GM21529 (cell line): ENCODE measurements around the gene TADA3.

Experiments
- ATAC-seq: cut with Tn5 transposase; IDR thresholded peaks from one replicate; pipeline ENCODE4 v1.9.1; 2021; ENCODE audit not compliant: unreplicated experiment

Gene TADA3

DNA sequence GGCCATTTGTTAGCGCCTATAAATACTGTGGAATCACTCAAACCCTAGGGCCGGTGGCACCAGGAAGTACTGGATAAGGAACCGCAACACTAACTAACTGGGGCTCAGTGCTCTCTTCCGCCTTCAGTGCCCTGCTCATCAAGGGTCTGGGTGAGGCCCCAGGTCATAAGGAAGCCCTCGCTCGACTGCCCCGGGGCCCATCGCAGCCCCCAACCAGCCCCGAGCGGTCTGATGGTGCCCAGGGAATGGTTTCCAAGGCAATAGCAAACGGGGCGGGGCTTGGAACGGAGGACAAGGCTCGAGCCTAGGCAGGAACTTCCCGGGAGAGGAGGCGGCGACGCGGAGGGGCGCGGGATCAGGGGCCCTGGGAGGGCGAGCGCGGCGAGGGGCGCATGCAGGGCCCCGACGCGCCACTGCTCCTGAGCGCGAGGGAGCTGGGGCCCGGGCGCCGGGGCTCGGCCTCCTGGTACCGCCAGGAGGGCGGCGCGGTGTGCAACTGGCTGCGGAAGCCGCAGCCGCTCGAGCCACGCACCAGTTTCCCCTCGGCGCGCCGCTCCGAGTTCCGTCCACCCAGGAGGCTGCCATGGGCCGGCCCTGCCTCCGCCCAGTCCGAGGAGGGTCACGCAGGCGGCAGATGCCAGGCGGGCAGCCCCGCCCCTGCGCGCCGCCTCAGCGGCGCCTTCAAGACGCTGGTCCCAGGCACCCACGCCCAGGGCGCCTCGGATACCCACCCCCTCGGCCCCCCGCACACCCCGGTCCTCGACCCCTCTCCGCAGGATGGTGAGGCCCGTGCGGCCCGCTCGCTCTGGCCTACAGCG is 17.6 kb upstream of the TADA3 start, which contains the start of gene TTLL3:
TTLL3 (plus strand) TSS at position 648 of the 818 bp plus-strand sequence. CDS start 400 bp downstream, outside the sequence.
- peak; percentile 65 for ATAC-seq

DNA sequence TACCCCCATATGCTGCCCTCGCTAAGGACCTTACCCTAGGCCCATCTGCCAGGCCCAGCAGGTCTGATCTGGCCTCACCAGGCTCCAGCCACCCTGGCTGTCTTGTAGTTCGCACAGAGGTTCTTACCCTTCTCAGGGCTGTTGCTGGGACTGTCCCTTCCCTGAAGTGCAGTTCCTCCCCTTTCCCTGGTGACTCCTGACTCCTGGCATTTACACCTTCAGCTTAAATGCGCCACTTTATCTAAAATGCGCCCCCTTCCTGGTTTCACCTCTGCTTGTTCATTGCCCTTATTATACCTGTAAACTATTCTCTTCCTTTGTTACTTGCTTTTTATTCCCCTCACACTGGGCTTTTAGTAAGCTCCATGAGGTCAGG is 17.0 kb upstream of the TADA3 start:
- ATAC-seq: peak; percentile 35

DNA sequence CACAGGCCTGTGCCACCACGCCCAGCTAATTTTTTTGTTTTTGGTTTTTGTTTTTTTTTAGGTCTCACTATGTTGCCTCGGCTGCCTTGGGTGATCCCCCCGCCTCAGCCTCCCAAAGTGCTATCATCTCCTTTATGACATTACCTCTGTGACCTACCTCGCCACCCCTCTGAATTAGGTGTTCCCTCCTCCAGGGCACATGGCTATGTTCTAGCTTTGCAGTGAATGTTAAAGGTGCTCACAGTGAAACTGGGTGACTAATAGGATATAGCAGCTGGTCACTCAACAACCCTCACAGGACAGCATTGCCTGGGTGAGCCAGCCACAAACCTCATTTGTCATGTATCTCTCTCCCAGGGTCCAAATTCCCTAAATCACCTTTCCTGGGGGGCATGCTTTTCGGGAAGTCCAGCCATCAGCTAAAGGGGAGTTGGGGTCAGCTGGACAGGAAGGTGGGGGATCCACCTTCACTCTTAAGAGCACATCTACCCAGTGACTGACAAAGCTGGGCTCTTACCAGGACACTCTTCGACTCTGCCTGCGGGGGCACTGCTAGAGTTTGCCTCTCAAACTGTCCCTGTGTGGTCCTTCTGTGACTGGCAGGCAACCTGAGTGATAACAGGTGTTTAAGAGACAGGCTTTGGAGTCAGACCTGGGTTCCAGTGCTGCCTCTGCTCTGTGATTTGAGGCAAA is 16.2 kb upstream of the TADA3 start:
- ATAC-seq: peak; percentile 37

DNA sequence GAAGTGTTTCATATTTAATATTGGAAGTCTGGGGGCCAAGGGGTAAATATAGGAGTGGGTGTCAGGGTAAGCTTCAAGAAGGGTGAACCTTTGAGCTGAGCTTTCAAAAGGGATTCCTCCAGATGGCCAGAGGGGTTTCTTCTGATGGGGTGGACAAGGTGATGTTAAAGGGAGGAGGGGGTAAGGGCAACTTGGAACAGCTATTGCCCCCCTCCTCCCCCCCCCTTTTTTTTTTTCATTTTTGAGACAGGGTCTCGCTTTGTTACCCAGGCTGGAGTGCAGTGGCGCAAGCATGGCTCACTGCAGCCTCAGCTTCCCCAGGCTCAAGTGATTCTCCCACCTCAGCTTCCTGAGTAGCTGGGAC is 15.7 kb upstream of the TADA3 start:
- no peak for ATAC-seq

DNA sequence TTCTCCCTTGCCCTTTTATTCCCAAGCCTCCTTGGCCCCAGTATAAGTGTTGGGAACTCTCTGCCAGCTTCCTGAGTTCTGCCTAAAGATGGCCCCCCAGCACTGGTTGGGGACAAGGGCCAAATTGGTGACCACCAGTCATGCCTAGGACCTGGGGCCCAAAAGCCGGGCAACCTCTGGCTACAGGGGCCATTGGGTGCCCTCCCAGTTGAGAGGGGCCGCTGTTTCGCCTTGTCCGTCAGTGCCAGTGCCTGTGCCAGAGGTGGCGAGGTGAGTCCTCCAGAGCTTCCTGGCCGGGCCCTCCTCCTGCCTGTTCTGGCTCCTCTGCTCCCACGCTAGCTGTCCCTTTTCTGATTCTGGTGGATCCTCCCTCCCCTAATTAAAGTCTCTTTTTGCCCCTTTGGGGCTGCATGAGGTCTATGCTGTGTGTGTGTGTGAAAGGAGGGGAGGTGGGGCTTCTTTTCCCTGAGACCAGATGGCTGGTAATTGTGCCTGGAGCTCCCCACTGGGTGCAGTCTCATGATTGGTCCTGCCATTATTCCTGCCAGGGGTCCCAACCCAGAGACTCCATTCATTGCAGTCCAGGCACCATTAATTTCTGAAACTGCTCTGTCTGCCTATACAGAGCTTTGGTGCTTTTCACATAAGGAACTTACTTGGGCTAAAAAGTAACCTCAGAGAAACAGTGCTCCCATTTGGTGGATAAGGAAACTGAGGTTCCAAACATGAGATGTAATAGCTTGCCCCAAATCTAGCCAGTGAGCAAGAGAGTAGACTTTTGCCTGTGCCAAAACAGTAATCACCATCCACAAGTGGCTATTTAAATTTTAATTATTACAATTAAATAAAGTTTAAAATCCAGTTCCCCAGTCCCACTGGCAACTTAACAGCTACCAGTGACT is 14.7 kb upstream of the TADA3 start:
- ATAC-seq: no peak

DNA sequence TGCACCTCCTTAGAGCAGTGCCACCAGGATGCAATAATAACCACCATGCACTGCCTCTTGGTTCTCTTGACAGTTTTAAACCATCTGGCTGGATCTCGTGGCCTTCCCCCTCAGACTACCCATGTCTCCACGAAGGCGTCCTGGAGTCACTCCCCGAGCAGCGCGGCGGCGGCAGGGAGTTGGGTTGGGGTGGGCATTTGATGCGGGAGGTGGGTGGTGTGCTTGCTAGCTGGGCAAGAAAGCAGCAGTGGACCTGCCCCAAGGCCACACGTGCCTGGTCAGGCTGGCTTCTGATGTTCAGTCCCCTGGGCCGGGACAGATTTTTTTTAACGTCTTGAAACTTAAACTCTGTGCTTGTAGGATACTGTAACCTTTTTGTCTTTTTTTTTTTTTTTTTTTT is 13.9 kb upstream of the TADA3 start:
- ATAC-seq: no peak

DNA sequence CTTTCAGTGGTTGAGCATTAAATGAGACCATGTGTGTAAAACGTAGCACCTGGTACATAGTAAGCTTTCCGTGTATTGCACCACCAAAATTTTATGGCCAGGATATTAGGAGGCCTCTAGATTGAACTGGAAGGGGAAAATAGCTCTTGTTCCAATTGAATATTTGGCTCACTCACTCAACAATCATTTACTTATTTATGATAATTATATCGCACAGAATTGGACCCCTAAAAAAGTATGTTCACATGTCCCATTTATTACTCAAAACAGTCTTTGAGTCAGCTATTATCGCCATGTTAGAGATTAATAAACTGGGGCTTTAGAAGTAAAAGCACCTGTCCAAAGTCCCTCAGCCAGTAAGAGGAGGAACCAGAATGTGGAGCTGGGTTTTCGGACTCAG is 12.7 kb upstream of the TADA3 start:
- ATAC-seq: no peak

DNA sequence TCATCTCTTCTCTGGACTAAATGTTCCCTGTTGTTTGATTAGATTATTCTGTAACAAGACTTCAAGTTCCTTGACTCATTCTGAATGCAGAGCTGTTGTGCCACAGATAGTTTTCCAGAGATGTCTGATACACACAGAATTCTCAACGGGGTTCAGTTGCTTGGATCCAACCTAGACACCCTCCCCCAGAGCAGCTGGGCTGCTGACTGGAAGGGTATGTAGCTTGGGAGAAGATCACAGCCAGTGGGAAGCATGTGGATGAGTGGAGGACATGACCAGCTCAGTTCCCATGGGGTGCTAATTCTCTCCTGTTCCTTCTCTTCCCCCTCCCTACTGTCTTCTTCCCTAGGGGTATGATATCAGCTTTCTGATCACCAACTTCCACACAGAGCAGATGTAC is 11.2 kb upstream of the TADA3 start:
- no peak for ATAC-seq

DNA sequence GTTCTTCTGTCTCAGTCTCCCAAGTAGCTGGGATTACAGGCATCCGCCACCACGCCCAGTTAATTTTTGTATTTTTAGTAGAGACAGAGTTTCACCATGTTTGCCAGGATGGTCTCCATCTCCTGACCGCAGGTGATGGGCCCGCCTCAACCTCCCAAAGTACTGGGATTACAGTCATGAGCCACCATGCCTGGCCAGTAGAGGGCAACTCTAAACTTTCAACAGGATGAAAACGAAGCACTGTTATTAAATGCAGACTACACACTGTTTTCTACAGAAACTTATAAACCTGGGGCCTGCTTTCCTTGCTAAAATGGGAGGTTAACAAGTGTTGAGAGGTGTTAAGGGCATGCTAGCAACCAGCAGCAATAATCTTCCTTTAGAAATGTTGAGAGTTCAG is 8.3 kb upstream of the TADA3 start:
- no peak for ATAC-seq

DNA sequence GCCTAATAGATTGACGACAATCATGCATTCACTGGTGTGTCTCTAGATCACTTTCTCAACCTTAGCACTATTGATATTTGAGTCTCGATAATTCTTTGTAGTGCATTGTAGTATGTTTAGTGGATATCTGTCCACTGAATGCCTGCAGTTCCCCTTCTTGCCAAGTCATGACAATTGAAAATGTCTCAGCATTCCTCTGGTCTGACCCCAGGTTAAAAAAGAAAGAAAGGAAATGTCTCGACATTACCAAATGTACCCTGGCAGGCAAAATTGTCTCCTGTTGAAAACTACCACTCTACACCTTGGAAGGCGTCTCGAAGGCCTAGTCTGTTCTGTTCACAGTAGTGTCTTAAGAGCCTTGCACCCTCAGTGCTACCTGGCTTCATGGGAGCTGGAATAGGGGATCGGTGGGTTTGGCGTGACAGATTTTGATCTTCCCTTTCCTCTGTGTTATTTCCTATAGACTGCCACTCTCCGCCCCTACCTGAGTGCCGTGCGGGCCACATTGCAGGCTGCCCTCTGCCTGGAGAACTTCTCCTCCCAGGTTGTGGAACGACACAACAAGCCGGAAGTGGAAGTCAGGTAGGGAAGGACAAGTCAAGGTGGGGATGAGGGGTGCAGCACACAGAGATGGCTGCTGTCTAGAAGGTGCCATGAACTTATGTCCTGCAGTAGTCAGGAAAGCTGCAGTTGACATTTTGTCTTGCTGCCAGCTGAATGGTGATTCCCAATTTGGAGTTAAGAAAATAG is 5.1 kb upstream of the TADA3 start:
- no peak for ATAC-seq

DNA sequence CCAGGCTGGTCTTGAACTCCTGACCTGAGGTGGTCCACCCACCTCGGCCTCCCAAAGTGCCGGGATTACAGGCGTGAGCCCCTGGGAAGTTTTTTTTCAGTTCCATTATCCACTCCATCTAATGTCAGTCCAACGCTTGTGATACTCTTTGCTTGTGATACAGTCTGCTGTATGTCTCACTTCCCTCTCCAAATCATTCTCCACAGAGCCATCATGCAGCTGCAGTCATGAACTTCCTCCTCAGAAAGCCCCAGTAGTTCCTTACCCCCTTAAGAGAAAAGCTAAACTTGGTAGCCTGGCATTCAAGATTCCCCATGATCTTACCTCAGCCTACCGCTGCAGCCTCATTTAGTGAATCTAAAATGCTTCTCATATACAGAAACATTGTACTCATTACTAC is 2.9 kb upstream of the TADA3 start:
- no peak for ATAC-seq

DNA sequence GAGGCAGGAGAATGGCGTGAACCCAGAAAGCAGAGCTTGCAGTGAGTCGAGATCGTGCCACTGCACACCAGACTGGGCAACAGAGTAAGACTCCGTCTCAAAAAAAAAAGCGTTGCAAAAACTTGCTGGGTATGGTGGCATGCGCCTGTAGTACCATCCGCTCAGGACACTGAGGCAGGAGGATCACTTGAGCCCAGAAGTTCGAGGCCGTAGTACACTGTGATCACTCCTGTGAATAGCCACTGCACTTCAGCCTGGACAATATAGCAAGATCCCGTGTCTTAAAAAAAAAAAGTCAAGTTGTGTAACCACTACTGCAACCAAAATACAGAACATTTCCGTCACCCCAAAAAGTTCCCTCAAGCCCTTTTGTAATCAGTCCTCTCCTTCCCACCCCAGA is 2.1 kb upstream of the TADA3 start:
- no peak for ATAC-seq

DNA sequence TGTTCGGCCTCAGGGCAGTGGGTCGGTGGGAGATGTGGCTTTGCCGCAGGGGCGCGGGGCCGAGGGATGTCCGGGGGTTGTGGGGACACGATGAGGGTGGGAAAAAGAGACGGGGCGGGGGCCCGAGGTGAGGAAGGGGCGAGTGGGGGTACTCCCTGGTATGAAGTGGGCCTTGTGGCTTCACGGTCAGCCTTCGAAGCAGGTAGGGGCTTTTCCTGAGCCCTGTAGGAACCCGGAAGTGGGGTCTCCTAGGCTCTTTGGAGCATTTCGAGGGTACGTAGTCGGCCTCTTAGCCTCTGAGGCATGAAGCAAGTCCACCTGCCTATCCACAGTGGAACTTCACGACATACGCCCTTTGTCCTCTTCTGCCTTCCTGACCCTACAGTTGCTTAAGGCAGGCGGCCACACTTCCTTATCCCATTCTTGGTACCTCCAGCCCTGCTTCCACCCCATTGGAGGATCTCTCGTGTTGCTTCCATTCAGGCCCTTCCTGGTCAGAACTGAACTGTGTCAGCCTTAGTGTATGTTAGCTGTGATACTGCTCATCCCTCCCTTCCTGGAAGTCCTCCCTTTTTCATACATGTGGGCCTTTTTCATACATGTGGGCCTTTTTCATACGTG is 998 bp upstream of the TADA3 start:
- ATAC-seq: no peak

DNA sequence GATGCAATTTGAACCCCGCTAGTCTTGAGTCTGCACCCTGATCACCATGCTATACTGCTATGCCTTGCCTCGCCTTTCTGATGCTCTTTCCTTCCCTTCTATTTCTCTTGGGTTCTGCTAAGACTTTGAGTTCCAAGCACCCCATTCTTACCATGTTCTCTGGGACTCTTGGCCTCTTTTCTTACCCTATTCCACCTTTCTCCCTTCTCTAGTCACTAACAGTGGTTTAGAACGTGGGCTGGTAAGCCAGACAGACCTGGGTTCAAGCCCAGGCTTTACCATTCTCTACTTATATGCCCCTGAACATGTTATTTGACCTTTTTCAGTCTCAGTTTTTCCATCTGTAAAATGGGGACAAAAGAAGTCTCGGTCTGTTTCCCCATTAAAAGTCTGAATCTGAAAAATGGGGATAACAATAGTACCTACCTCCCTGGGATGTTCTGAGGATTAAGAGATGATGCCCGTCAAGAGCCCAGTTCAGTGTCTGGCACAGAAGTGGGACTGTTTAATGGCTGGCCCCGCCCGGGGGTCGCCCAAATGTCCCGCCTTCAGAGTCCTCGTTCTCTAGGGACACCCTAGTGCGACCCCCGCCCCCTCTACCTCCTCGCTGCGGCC is 376 bp downstream of the TADA3 start:
- ATAC-seq: no peak

DNA sequence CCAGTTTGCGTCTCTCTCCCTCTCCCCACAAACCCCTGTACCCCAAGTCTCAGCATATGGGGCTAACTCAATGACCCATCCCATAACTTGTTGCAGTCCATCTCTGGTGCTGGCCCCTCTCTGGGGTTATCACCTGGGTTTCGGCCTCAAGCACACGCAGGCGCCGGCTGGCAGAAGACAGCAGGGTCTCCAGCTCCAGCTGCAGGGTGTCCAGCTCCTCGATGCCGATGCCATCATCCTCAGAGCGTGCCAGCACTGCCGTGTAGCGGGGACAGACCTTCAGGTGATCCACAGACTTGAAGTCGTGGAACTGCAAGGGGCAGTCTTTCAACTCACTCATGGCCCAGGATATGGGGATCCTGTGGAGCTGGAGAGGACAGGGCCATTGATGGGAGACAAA is 1.1 kb downstream of the TADA3 start:
- no peak for ATAC-seq

DNA sequence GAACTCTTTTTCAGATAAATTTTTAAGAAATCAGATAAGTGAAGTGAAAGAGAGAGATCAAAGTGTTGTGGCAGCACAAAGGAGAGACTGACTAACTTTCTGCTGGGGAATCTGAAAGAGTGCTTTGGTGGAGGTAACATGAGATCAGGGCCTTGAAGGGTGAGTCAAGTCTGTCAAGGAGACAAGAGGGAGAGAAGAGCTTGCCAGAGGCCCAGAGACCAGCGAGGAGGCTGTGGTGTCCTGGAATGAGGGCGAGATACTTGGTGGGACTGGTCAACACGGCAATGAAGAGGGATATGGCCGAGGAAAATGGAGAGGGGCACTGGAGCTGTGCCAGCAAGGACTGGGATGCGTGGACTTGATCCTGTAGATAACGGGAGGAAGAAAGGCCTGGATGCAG is 4.6 kb downstream of the TADA3 start:
- no peak for ATAC-seq

DNA sequence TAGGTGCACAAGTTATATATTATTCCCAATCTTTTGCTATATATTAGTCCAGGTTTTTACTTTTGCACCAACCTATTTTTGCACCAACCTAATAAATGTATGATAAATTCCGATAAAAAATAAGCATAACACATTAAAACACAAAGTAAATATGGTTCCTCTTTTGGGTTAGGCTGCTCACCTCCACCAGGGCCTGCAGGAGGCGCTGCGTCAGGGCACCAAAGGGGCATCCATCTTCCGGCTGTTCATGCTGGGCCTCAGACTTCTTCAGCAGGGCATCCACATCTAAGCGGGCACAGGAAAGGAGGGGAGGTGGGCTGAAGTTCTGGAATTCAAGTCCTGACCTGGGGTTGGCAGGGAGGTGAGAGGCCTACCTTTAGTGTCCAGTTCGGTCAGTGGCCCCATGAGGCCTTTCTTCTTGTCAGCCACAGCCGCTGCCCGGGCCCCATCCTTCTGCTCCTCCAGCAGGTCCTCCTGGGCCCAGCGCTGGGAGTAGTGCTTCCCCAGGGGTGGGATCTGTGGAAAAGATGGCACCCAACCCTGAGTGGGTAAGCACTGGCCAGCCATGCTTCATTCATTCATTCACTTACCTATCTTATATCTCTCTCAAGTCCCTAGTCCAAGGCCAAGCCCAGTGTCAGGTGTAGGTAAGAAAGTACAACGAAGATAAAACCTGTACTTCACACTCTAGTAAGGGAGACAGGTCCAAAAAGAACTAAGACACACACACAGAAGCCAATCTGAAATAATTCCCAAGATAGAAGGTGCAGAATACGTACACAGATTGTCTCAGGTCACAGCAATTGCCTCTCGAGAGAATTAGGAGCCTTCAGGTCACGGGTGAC is 5.2 kb downstream of the TADA3 start:
- no peak for ATAC-seq

DNA sequence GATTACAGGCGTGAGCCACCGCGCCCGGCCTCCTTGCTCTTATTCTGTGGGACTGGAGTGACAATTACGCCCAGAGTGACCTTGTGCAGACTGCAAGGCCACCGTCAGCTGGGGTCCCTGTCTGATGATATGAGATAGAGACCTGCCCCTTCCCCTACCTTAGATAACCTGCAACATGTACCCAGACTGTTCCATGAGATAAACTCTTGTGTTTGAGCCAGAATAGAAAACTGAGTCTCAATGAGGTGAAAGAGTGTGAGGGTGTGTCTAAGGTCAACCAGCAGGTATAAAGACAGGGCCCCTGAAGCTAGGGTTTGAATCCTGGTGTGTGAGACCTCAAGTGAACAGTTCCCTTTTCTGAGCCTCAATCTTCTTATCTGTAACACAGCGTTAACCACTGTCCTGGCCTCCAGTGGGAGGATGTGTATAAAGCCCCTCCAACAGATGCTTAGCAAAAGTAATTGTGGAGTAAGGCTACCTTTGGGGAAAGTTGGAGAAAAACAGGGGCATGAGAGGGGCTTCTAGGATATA is 6.0 kb downstream of the TADA3 start:
- no peak for ATAC-seq

DNA sequence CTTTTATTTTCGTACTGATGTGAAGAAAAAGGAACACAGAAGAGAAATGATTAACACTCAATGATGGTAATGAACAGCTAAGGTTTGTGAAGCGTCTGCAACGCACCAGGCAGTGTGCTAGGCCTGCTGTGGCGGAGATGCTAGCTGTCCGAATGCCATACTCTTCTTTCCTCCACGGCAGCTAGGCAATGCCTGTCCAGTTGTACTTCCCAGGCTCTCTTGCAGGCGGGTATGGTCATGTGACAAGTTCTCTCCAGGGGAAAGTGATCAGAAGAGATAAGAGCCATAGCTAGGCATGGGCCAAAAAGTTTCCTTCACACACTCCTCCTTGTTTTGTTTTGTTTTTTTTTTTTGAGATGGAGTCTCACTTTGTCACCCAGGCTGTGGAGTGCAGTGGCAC is 6.7 kb downstream of the TADA3 start:
- no peak for ATAC-seq
